Measurements from ENCODE around the gene TOB1. TPM values are rescaled to one million over a fixed set of nuclear protein-coding genes. Genes with fewer than 3 reads are reported as not detected.

The TOB1 gene
- total RNA-seq, 2 experiments from 2014 or later, result 40.7 to 44.7 TPM

GRCh38 chr17:50832267-50832863 is 33.8 kb downstream of the TOB1 start:
- CTCF ChIA-PET, result no interaction called here
- intact Hi-C loops (cut with micrococcal nuclease), result no loop called here
- H3K36me3 Mint-ChIP-seq (ENCODE audit: low read depth), result no peaks in the 10 kb centered on the region
- H3K9me3 Mint-ChIP-seq, result no peaks in the 10 kb centered on the region
- no peaks in the 10 kb centered on the region for H3K4me1 Mint-ChIP-seq (ENCODE audit: low read depth)
- H3K27me3 Mint-ChIP-seq (ENCODE audit: low read depth), result peaks cover 8% of the 10 kb centered on the region
- H3K4me3 Mint-ChIP-seq, result no peak overlapping the region
- no peak for DNase-seq
- H3K27ac Mint-ChIP-seq, result no peak overlapping the region

- H3K27me3 Mint-ChIP-seq (ENCODE audit: low read depth), result peaks cover 8% of the 10 kb centered on the region
- no peak overlapping the region for H3K27ac Mint-ChIP-seq
- H3K4me1 Mint-ChIP-seq (ENCODE audit: low read depth), result no peaks in the 10 kb centered on the region
- H3K4me3 Mint-ChIP-seq, result no peak overlapping the region
- intact Hi-C loops (cut with micrococcal nuclease), result no loop called here
- CTCF ChIA-PET, result interaction anchor here (1.7 kb wide), 1 partner anchor 21 kb away, joined by 7 read pairs; no protein-coding TSS in a partner anchor
- no peak for DNase-seq
- no peaks in the 10 kb centered on the region for H3K9me3 Mint-ChIP-seq
- H3K36me3 Mint-ChIP-seq (ENCODE audit: low read depth), result no peaks in the 10 kb centered on the region
Observed at GRCh38 chr17:50831471-50831928, 34.7 kb downstream of the TOB1 start.

- H3K4me3 Mint-ChIP-seq, result no peak overlapping the region
- CTCF ChIA-PET, result interaction anchor here (0.8 to 1.7 kb wide), 3 partner anchors 14 to 48 kb away, joined by 4 to 9 read pairs (median 7); no protein-coding TSS in a partner anchor
- H3K27me3 Mint-ChIP-seq (ENCODE audit: low read depth), result peaks cover 8% of the 10 kb centered on the region
- H3K27ac Mint-ChIP-seq, result no peak overlapping the region
- no peaks in the 10 kb centered on the region for H3K36me3 Mint-ChIP-seq (ENCODE audit: low read depth)
- H3K9me3 Mint-ChIP-seq, result no peaks in the 10 kb centered on the region
- no peaks in the 10 kb centered on the region for H3K4me1 Mint-ChIP-seq (ENCODE audit: low read depth)
- no peak for DNase-seq
- intact Hi-C loops (cut with micrococcal nuclease), result no loop called here
Observed at GRCh38 chr17:50830994-50831393, 35.2 kb downstream of the TOB1 start.

- peaks cover 8% of the 10 kb centered on the region for H3K27me3 Mint-ChIP-seq (ENCODE audit: low read depth)
- no peaks in the 10 kb centered on the region for H3K9me3 Mint-ChIP-seq
- no peak overlapping the region for H3K4me3 Mint-ChIP-seq
- no peaks in the 10 kb centered on the region for H3K36me3 Mint-ChIP-seq (ENCODE audit: low read depth)
- CTCF ChIA-PET, result interaction anchor here (0.8 to 1.7 kb wide), 3 partner anchors 13 to 48 kb away, joined by 4 to 9 read pairs (median 7); no protein-coding TSS in a partner anchor
- no peak overlapping the region for H3K27ac Mint-ChIP-seq
- no peak for DNase-seq
- intact Hi-C loops (cut with micrococcal nuclease), result no loop called here
- H3K4me1 Mint-ChIP-seq (ENCODE audit: low read depth), result no peaks in the 10 kb centered on the region
Observed at GRCh38 chr17:50830352-50830751, 35.8 kb downstream of the TOB1 start.

GRCh38 chr17:50829332-50829731 is 36.8 kb downstream of the TOB1 start:
- CTCF ChIA-PET, result interaction anchor here (1.5 to 2.3 kb wide), 2 partner anchors 12 to 46 kb away, joined by 5 to 9 read pairs; no protein-coding TSS in a partner anchor
- Mint-ChIP-seq H3K9me3 (no peaks in the 10 kb centered on the region), H3K27ac (no peak overlapping the region), H3K27me3 (ENCODE audit: low read depth) (peaks cover 2% of the 10 kb centered on the region), H3K4me3 (no peak overlapping the region), H3K36me3 (ENCODE audit: low read depth) (no peaks in the 10 kb centered on the region), H3K4me1 (ENCODE audit: low read depth) (no peaks in the 10 kb centered on the region)
- DNase-seq, result no peak
- intact Hi-C loops (cut with micrococcal nuclease), result no loop called here

- CTCF ChIA-PET, result interaction anchor here (0.8 to 2.3 kb wide), 2 partner anchors 24 to 46 kb away, joined by 3 to 5 read pairs; no protein-coding TSS in a partner anchor
- DNase-seq, result no peak
- H3K4me3 Mint-ChIP-seq, result no peak overlapping the region
- no peaks in the 10 kb centered on the region for H3K36me3 Mint-ChIP-seq (ENCODE audit: low read depth)
- no peaks in the 10 kb centered on the region for H3K4me1 Mint-ChIP-seq (ENCODE audit: low read depth)
- no peaks in the 10 kb centered on the region for H3K9me3 Mint-ChIP-seq
- H3K27ac Mint-ChIP-seq, result no peak overlapping the region
- intact Hi-C loops (cut with micrococcal nuclease), result no loop called here
- peaks cover 2% of the 10 kb centered on the region for H3K27me3 Mint-ChIP-seq (ENCODE audit: low read depth)
Observed at GRCh38 chr17:50828508-50829170, 37.5 kb downstream of the TOB1 start.

- intact Hi-C loops (cut with micrococcal nuclease), result no loop called here
- no peak overlapping the region for H3K4me3 Mint-ChIP-seq
- no peak for DNase-seq
- H3K9me3 Mint-ChIP-seq, result no peaks in the 10 kb centered on the region
- H3K27ac Mint-ChIP-seq, result no peak overlapping the region
- no peaks in the 10 kb centered on the region for H3K4me1 Mint-ChIP-seq (ENCODE audit: low read depth)
- CTCF ChIA-PET, result no interaction called here
- no peaks in the 10 kb centered on the region for H3K27me3 Mint-ChIP-seq (ENCODE audit: low read depth)
- H3K36me3 Mint-ChIP-seq (ENCODE audit: low read depth), result no peaks in the 10 kb centered on the region
Observed at GRCh38 chr17:50825188-50825587, 41.0 kb downstream of the TOB1 start.

GRCh38 chr17:50824429-50824828 is 41.7 kb downstream of the TOB1 start:
- no peak overlapping the region for H3K4me3 Mint-ChIP-seq
- H3K27me3 Mint-ChIP-seq (ENCODE audit: low read depth), result no peaks in the 10 kb centered on the region
- H3K27ac Mint-ChIP-seq, result no peak overlapping the region
- DNase-seq, result no peak
- intact Hi-C loops (cut with micrococcal nuclease), result no loop called here
- CTCF ChIA-PET, result no interaction called here
- H3K9me3 Mint-ChIP-seq, result no peaks in the 10 kb centered on the region
- no peaks in the 10 kb centered on the region for H3K36me3 Mint-ChIP-seq (ENCODE audit: low read depth)
- no peaks in the 10 kb centered on the region for H3K4me1 Mint-ChIP-seq (ENCODE audit: low read depth)

GRCh38 chr17:50822550-50822949 is 43.6 kb downstream of the TOB1 start:
- no peak overlapping the region for H3K4me3 Mint-ChIP-seq
- CTCF ChIA-PET, result no interaction called here

GRCh38 chr17:50820651-50821050 is 45.5 kb downstream of the TOB1 start:
- intact Hi-C loops (cut with micrococcal nuclease), result no loop called here
- Mint-ChIP-seq H3K9me3 (no peaks in the 10 kb centered on the region), H3K27me3 (ENCODE audit: low read depth) (no peaks in the 10 kb centered on the region), H3K27ac (no peak overlapping the region), H3K4me1 (ENCODE audit: low read depth) (no peaks in the 10 kb centered on the region), H3K4me3 (no peak overlapping the region), H3K36me3 (ENCODE audit: low read depth) (no peaks in the 10 kb centered on the region)
- CTCF ChIA-PET, result no interaction called here
- DNase-seq, result no peak

More at GRCh38 chr17:50822550-50822949, 43.6 kb downstream of the TOB1 start:
- Mint-ChIP-seq H3K27me3 (ENCODE audit: low read depth) (no peaks in the 10 kb centered on the region), H3K27ac (no peak overlapping the region), H3K4me1 (ENCODE audit: low read depth) (no peaks in the 10 kb centered on the region), H3K36me3 (ENCODE audit: low read depth) (no peaks in the 10 kb centered on the region), H3K9me3 (no peaks in the 10 kb centered on the region)
- DNase-seq, result no peak
- intact Hi-C loops (cut with micrococcal nuclease), result no loop called here

- Mint-ChIP-seq H3K27me3 (ENCODE audit: low read depth) (no peaks in the 10 kb centered on the region), H3K27ac (no peak overlapping the region), H3K4me1 (ENCODE audit: low read depth) (no peaks in the 10 kb centered on the region), H3K36me3 (ENCODE audit: low read depth) (no peaks in the 10 kb centered on the region), H3K4me3 (no peak overlapping the region), H3K9me3 (no peaks in the 10 kb centered on the region)
- CTCF ChIA-PET, result interaction anchor here (0.5 to 0.7 kb wide), 3 partner anchors 33 to 294 kb away, joined by 3 to 4 read pairs (median 3); no protein-coding TSS in a partner anchor
- DNase-seq, result no peak
- intact Hi-C loops (cut with micrococcal nuclease), result no loop called here
Observed at GRCh38 chr17:50818921-50819657, 47.1 kb downstream of the TOB1 start.

GRCh38 chr17:50818261-50818660 is 47.9 kb downstream of the TOB1 start:
- intact Hi-C loops (cut with micrococcal nuclease), result no loop called here
- Mint-ChIP-seq H3K9me3 (no peaks in the 10 kb centered on the region), H3K36me3 (ENCODE audit: low read depth) (no peaks in the 10 kb centered on the region), H3K4me1 (ENCODE audit: low read depth) (no peaks in the 10 kb centered on the region), H3K27ac (no peak overlapping the region), H3K27me3 (ENCODE audit: low read depth) (no peaks in the 10 kb centered on the region), H3K4me3 (no peak overlapping the region)
- CTCF ChIA-PET, result interaction anchor here (1.6 to 2.2 kb wide), 3 partner anchors 33 to 130 kb away, joined by 4 to 15 read pairs (median 10); no protein-coding TSS in a partner anchor
- DNase-seq, result no peak
